Smooth muscle cell of the umbilical artery (primary cell): ENCODE results near the gene RHOBTB1. TPM values are rescaled to one million over a fixed set of nuclear protein-coding genes. Genes with fewer than 3 reads are reported as not detected.

Source experiments
- total RNA-seq: library from RNA; depleted of rRNA; stranded (reverse); fragments of >200 nt; gene quantifications from 2 replicates; pipeline ENCODE4 v1.2.3, GENCODE V29; 2014

The RHOBTB1 gene
- 17.7 and 24.3 TPM in 2 replicates for total RNA-seq

GRCh38 chr10:60944058-60944909 lies at the start of gene RHOBTB1:
TSS of gene RHOBTB1 (minus strand) at chr10:60944185. CDS start at chr10:60911542, 32,643 bp downstream.

Other genes with a start within 250 kb of the RHOBTB1 start
- 4.8 and 31.6 TPM in 2 replicates for gene CDK1, start 165.7 kb downstream of the RHOBTB1 start, total RNA-seq